Left lobe of liver (tissue), 2 donors: ENCODE data around the gene HMCES. TPM values are rescaled to one million over a fixed set of nuclear protein-coding genes. Genes with fewer than 3 reads are reported as not detected.

Experiments used
- ATAC-seq: fragments of 200-7000 bp; cut with Tn5 transposase; one replicate; pipeline ENCODE4 v1.9.1; 2020; ENCODE audit warnings: mild to moderate bottlenecking, moderate library complexity
- DNase-seq: peaks from one replicate; pipeline ENCODE4 v3.0.0-alpha.2; 2020; ENCODE audit warnings: low spot score
- total RNA-seq: library from RNA; stranded (reverse); gene quantifications from one replicate; pipeline ENCODE4 v1.2.1, GENCODE V29; 2021
- donor health status: DM: no; HTN: no; CAD: no; lungs with moderate emphysema.
- donor health status: DM: no; HTN: yes; CAD: no.

HMCES gene
- 19.1 TPM for total RNA-seq

- DNase-seq, result peak; percentile 96
- peak; percentile 91 for ATAC-seq
These were observed at the start of gene HMCES for GRCh38 chr3:129278439-129278965. Gene HMCES, plus strand, starts transcription at chr3:129278870. Its CDS starts 863 bp downstream, at chr3:129279733.

GRCh38 chr3:129228891-129229585 lies 49.6 kb upstream of the HMCES start:
- no peak for DNase-seq
- ATAC-seq, result no peak

GRCh38 chr3:129230311-129231019 lies 48.2 kb upstream of the HMCES start:
- peak; percentile 31 for ATAC-seq
- no peak for DNase-seq

GRCh38 chr3:129231331-129232119 lies 47.1 kb upstream of the HMCES start:
- no peak for ATAC-seq
- no peak for DNase-seq

- peak; percentile 36 for ATAC-seq
- no peak for DNase-seq
These were observed 45.1 kb upstream of the HMCES start for GRCh38 chr3:129233538-129233937.

GRCh38 chr3:129234441-129234840 lies 44.2 kb upstream of the HMCES start:
- ATAC-seq, result no peak
- no peak for DNase-seq

- DNase-seq (no peak), ATAC-seq (no peak)
These were observed 43.2 kb upstream of the HMCES start for GRCh38 chr3:129235344-129235917.

- ATAC-seq (peak; percentile 36), DNase-seq (no peak)
These were observed 39.5 kb upstream of the HMCES start for GRCh38 chr3:129238945-129239705.

GRCh38 chr3:129239991-129240390 lies 38.7 kb upstream of the HMCES start:
- no peak for DNase-seq
- no peak for ATAC-seq

GRCh38 chr3:129240436-129240835 lies 38.2 kb upstream of the HMCES start:
- ATAC-seq (no peak), DNase-seq (no peak)

- ATAC-seq, result no peak
These were observed 33.5 kb upstream of the HMCES start for GRCh38 chr3:129245141-129245540.

GRCh38 chr3:129245641-129246306 lies 32.9 kb upstream of the HMCES start:
- peak; percentile 85 for DNase-seq
- ATAC-seq, result peak; percentile 89

More at GRCh38 chr3:129245141-129245540, 33.5 kb upstream of the HMCES start:
- DNase-seq, result no peak

- DNase-seq, result no peak
- ATAC-seq, result no peak
These were observed 32.0 kb upstream of the HMCES start for GRCh38 chr3:129246636-129247035.

GRCh38 chr3:129248286-129248979 lies 30.2 kb upstream of the HMCES start:
- ATAC-seq (peak; percentile 9), DNase-seq (no peak)

- ATAC-seq (peak; percentile 82), DNase-seq (peak; percentile 91)
These were observed 29.2 kb upstream of the HMCES start, which contains the start of gene COPG1 for GRCh38 chr3:129249284-129250065. Gene COPG1, plus strand, starts transcription at chr3:129249606. Its CDS starts 104 bp downstream, at chr3:129249710.

GRCh38 chr3:129252748-129253147 lies 25.9 kb upstream of the HMCES start:
- ATAC-seq (no peak), DNase-seq (no peak)

- ATAC-seq (no peak), DNase-seq (no peak)
These were observed 24.0 kb upstream of the HMCES start for GRCh38 chr3:129254536-129255230.
